ENCODE data around the gene SNAP47. TPM values are rescaled to one million over a fixed set of nuclear protein-coding genes. Genes with fewer than 3 reads are reported as not detected.
A peak's percentile ranks its signal among the peaks of the same experiment; 100 is the strongest.

SNAP47 gene
- total and polyA plus RNA-seq, 9 of the 15 experiments (the other 6 are each of a cell fraction or from before 2014, with no cell fraction given), result 2.5 to 41.3 (median 32.6) TPM

DNA sequence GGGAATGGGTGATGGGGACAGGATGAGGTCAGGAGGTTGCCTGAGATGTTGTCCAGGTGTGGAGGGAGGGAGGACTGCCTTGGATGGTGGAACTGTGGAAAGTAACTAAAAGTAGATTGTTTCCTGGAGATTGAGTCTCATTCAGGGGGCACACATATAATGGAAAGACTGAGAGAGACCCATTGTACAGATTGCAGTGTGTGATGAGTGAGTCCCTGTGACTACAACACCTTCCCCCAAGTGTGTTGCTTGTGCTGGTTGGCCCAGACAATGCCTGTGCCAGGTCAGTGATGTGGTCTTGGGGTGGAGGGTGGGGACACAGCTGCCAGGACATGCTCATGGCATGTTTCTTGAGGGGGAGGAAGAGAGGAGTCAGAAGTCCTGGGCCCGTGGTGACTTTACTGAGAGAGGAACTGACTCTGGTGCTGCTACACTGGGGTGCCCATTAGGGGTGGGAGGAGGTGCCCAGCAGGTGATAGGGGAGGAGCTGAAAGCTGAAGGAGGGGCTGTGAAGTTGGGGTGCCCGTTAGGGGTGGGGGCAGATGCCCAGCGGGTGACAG lies 5.2 kb downstream of the SNAP47 start:
- H3K9me1 ChIP-seq (ENCODE audit: control insufficient read depth, insufficient read depth, low read length), result peaks cover 3% of the 10 kb centered on the region
- no peak overlapping the region for H3K4me2 ChIP-seq (ENCODE audit: insufficient read depth, low read length)
- no peaks in the 10 kb centered on the region for H3K27me3 ChIP-seq (ENCODE audit: control insufficient read depth in 2 of 2, insufficient read depth in 2 of 2, low read length in 2 of 2)
- in situ Hi-C loops (cut with MboI) (no loop called here), intact Hi-C loops (cut with micrococcal nuclease) (no loop called here)
- peaks cover 17% of the 10 kb centered on the region for H4K20me1 ChIP-seq (replicated peaks; ENCODE audit: control insufficient read depth, insufficient read depth, low read length)
- BruUV-seq (replicated peaks), result no TSS peak
- CTCF ChIA-PET (ENCODE audit: low intra/inter-chr PET ratio), result interaction anchor here (0.6 kb wide), 1 partner anchor 1725 kb away, joined by 4 read pairs; no protein-coding TSS in a partner anchor
- no peak overlapping the region for H3K4me3 ChIP-seq
- H3K79me2 ChIP-seq (ENCODE audit: control insufficient read depth, insufficient read depth, low read length), result peaks cover 75% of the 10 kb centered on the region
- H3K27ac ChIP-seq (ENCODE audit: extremely low read depth, low read depth, low read length), result no peak overlapping the region
- H2AFZ ChIP-seq (ENCODE audit: low read depth, low read length), result no peak overlapping the region
- POLR2A ChIA-PET, result interaction anchor here (0.6 to 0.9 kb wide), 3 partner anchors 9 to 179 kb away, joined by 3 to 5 read pairs (median 3); no protein-coding TSS in a partner anchor
- no peak for FAIRE-seq
- no peaks in the 10 kb centered on the region for H3K9me3 ChIP-seq (replicated peaks; ENCODE audit: control insufficient read depth, insufficient read depth, low read depth, low read length)
- peak; percentile 36; the same call in 1 of the 2 replicates for TF ChIP-seq BCOR (IDR thresholded peaks at IDR 0.05)
- TF ChIP-seq ZNF699 (CRISPR knock-in tag; IDR thresholded peaks at IDR 0.05; ENCODE audit: insufficient replicate concordance), result no peak
- TF ChIP-seq, protein P1, sequence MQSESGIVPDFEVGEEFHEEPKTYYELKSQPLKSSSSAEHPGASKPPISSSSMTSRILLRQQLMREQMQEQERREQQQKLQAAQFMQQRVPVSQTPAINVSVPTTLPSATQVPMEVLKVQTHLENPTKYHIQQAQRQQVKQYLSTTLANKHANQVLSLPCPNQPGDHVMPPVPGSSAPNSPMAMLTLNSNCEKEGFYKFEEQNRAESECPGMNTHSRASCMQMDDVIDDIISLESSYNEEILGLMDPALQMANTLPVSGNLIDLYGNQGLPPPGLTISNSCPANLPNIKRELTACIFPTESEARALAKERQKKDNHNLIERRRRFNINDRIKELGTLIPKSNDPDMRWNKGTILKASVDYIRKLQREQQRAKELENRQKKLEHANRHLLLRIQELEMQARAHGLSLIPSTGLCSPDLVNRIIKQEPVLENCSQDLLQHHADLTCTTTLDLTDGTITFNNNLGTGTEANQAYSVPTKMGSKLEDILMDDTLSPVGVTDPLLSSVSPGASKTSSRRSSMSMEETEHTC (IDR thresholded peaks at IDR 0.05), result no peak
- TF ChIP-seq KDM1A (IDR thresholded peaks at IDR 0.05), result peak in 1 of 2 experiments; percentile 34; a peak in 1 of 4 replicates
- no peak for TF ChIP-seq NFE2 (IDR thresholded peaks at IDR 0.05; ENCODE audit: low read depth)
- TF ChIP-seq, protein P2, sequence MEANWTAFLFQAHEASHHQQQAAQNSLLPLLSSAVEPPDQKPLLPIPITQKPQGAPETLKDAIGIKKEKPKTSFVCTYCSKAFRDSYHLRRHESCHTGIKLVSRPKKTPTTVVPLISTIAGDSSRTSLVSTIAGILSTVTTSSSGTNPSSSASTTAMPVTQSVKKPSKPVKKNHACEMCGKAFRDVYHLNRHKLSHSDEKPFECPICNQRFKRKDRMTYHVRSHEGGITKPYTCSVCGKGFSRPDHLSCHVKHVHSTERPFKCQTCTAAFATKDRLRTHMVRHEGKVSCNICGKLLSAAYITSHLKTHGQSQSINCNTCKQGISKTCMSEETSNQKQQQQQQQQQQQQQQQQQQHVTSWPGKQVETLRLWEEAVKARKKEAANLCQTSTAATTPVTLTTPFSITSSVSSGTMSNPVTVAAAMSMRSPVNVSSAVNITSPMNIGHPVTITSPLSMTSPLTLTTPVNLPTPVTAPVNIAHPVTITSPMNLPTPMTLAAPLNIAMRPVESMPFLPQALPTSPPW (CRISPR knock-in tag; IDR thresholded peaks at IDR 0.05), result no peak
- WGBS (ENCODE audit: insufficient coverage, low coverage, missing lambda C conversion rate), result 87% methylated on average over 3 of the region's 3 CpGs
- no peak for DNase-seq (ENCODE audit: extremely low read depth in 1 of 4, low spot score in 3 of 4)
- no peaks in the 10 kb centered on the region for H3K36me3 ChIP-seq (ENCODE audit: control insufficient read depth, insufficient read depth, low read length)
- no peak for ATAC-seq
- peaks cover 4 to 26% of the 10 kb centered on the region in 2 experiments; a peak in 3 of 5 replicates for H3K4me1 ChIP-seq (replicated peaks in 1 of 2; ENCODE audit: control insufficient read depth in 2 of 2, insufficient read depth in 2 of 2, low read length in 2 of 2)
- H3K9ac ChIP-seq (ENCODE audit: insufficient read depth in 1 of 2, low read depth in 2 of 2, low read length in 2 of 2), result peak overlapping the region in 1 of 2 experiments; percentile 54; a peak in 1 of 4 replicates
